ENCODE measurements around the gene GLB1L.

The GLB1L gene

GRCh38 chr2:219252900-219253752 is 7.9 kb upstream of the GLB1L start, which contains the start of gene TUBA4B:
TUBA4B (plus strand) TSS chr2:219253243; CDS start chr2:219253408, 165 bp downstream.
- DNase-seq (ENCODE audit: extremely low read depth, insufficient read length), result peak; percentile 69
- Histone ChIP-seq H3K27me3 (replicated peaks; ENCODE audit: control insufficient read depth, insufficient read depth, low read length) (no peaks in the 10 kb centered on the region), H3K4me3 (replicated peaks; ENCODE audit: low read depth, low read length) (peak within 1 kb of the TSS; percentile 92), H3K36me3 (ENCODE audit: control insufficient read depth, insufficient read depth, low read length) (peaks cover 14% of the 10 kb centered on the region)
- TF ChIP-seq, protein P1, sequence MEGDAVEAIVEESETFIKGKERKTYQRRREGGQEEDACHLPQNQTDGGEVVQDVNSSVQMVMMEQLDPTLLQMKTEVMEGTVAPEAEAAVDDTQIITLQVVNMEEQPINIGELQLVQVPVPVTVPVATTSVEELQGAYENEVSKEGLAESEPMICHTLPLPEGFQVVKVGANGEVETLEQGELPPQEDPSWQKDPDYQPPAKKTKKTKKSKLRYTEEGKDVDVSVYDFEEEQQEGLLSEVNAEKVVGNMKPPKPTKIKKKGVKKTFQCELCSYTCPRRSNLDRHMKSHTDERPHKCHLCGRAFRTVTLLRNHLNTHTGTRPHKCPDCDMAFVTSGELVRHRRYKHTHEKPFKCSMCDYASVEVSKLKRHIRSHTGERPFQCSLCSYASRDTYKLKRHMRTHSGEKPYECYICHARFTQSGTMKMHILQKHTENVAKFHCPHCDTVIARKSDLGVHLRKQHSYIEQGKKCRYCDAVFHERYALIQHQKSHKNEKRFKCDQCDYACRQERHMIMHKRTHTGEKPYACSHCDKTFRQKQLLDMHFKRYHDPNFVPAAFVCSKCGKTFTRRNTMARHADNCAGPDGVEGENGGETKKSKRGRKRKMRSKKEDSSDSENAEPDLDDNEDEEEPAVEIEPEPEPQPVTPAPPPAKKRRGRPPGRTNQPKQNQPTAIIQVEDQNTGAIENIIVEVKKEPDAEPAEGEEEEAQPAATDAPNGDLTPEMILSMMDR (IDR thresholded peaks at IDR 0.05; ENCODE audit: insufficient read depth, low read length, poor library complexity, severe bottlenecking), result no peak

GRCh38 chr2:219252570-219252899 is 7.3 kb upstream of the GLB1L start:
- no peak for DNase-seq (ENCODE audit: extremely low read depth, insufficient read length)
- TF ChIP-seq, protein P1 (IDR thresholded peaks at IDR 0.05; ENCODE audit: insufficient read depth, low read length, poor library complexity, severe bottlenecking), result no peak
- no peaks in the 10 kb centered on the region for H3K27me3 ChIP-seq (replicated peaks; ENCODE audit: control insufficient read depth, insufficient read depth, low read length)
- H3K36me3 ChIP-seq (ENCODE audit: control insufficient read depth, insufficient read depth, low read length), result peaks cover 17% of the 10 kb centered on the region
- H3K4me3 ChIP-seq (replicated peaks; ENCODE audit: low read depth, low read length), result peak overlapping the region; percentile 92

- Histone ChIP-seq H3K27me3 (replicated peaks; ENCODE audit: control insufficient read depth, insufficient read depth, low read length) (no peaks in the 10 kb centered on the region), H3K36me3 (ENCODE audit: control insufficient read depth, insufficient read depth, low read length) (peaks cover 18% of the 10 kb centered on the region), H3K4me3 (replicated peaks; ENCODE audit: low read depth, low read length) (peak overlapping the region; percentile 92)
- no peak for DNase-seq (ENCODE audit: extremely low read depth, insufficient read length)
- TF ChIP-seq, protein P1 (IDR thresholded peaks at IDR 0.05; ENCODE audit: insufficient read depth, low read length, poor library complexity, severe bottlenecking), result no peak
Measured at GRCh38 chr2:219252084-219252483, 6.8 kb upstream of the GLB1L start.

- Histone ChIP-seq H3K27me3 (replicated peaks; ENCODE audit: control insufficient read depth, insufficient read depth, low read length) (no peaks in the 10 kb centered on the region), H3K4me3 (replicated peaks; ENCODE audit: low read depth, low read length) (peak overlapping the region; percentile 92; the same call in 1 of the 2 replicates), H3K36me3 (ENCODE audit: control insufficient read depth, insufficient read depth, low read length) (peaks cover 18% of the 10 kb centered on the region)
- TF ChIP-seq, protein P1 (IDR thresholded peaks at IDR 0.05; ENCODE audit: insufficient read depth, low read length, poor library complexity, severe bottlenecking), result no peak
- DNase-seq (ENCODE audit: extremely low read depth, insufficient read length), result no peak
Measured at GRCh38 chr2:219251656-219252055, 6.4 kb upstream of the GLB1L start.

DNA sequence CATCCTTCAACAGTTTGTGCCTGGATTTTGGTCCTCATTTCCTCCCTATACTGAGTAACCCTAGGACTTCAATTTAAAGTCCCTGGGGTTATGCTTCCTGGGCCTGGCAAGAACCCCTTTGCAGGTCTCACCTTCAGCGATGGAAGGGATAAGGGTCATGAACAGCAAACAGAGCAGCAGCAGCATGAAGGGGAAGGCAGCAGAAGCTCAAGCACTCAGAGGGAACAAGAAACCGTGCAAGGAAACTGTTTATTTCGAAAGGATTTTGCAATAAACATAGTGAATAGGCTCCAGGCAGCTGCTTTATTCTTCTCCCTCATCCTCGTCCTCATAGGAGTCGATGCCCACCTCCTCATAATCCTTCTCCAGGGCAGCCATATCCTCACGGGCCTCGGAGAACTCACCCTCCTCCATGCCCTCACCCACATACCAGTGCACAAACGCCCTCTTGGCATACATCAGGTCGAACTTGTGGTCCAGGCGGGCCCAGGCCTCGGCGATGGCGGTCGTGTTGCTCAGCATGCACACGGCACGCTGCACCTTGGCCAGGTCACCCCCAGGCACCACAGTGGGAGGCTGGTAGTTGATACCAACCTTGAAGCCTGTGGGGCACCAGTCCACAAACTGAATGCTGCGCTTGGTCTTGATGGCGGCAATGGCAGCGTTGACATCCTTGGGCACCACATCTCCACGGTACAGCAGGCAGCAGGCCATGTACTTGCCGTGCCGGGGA is 5.0 kb upstream of the GLB1L start:
- no peaks in the 10 kb centered on the region for H3K27me3 ChIP-seq (replicated peaks; ENCODE audit: control insufficient read depth, insufficient read depth, low read length)
- TF ChIP-seq, protein P1 (IDR thresholded peaks at IDR 0.05; ENCODE audit: insufficient read depth, low read length, poor library complexity, severe bottlenecking), result no peak
- no peak overlapping the region; the same call in 1 of the 2 replicates for H3K4me3 ChIP-seq (replicated peaks; ENCODE audit: low read depth, low read length)
- no peak for DNase-seq (ENCODE audit: extremely low read depth, insufficient read length)
- peaks cover 18% of the 10 kb centered on the region for H3K36me3 ChIP-seq (ENCODE audit: control insufficient read depth, insufficient read depth, low read length)
